H9 (cell line): ENCODE measurements around the gene C1orf52. TPM values are rescaled to one million over a fixed set of nuclear protein-coding genes. Genes with fewer than 3 reads are reported as not detected.

ENCODE experiments used
- DNase-seq: peaks from one replicate; pipeline ENCODE4 v3.0.0-alpha.2; 2017
- H2AFZ ChIP-seq: one replicate; pipeline ENCODE4 v1.6.1; 2013; ENCODE audit warnings: mild to moderate bottlenecking, low read length, control low read depth, moderate library complexity
- H2AK5ac ChIP-seq: 2 replicates; pipeline ENCODE4 v1.6.1; 2013; ENCODE audit warnings: low read length, control low read depth, mixed read lengths; ENCODE audit not compliant: insufficient read length
- H2BK120ac ChIP-seq: one replicate; pipeline ENCODE4 v1.6.1; 2013; ENCODE audit warnings: low read depth, mild to moderate bottlenecking, low read length, control low read depth, inconsistent platforms; ENCODE audit not compliant: poor library complexity, severe bottlenecking
- H2BK12ac ChIP-seq: 2 replicates; pipeline ENCODE4 v1.6.1; 2013; ENCODE audit warnings: low read length, control low read depth, mixed read lengths, low read depth; ENCODE audit not compliant: insufficient read length
- H2BK15ac ChIP-seq: 2 replicates; pipeline ENCODE4 v1.6.1; 2013; ENCODE audit warnings: low read depth, low read length, control low read depth
- H2BK20ac ChIP-seq: one replicate; pipeline ENCODE4 v1.6.1; 2013; ENCODE audit warnings: low read depth, mild to moderate bottlenecking, low read length, control low read depth, inconsistent platforms; ENCODE audit not compliant: poor library complexity, severe bottlenecking
- H2BK5ac ChIP-seq: 2 replicates; pipeline ENCODE4 v1.6.1; 2013; ENCODE audit warnings: low read length, control low read depth, mixed read lengths; ENCODE audit not compliant: insufficient read length
- H3K14ac ChIP-seq: 2 replicates; pipeline ENCODE4 v1.6.1; 2013; ENCODE audit warnings: low read length, control low read depth; ENCODE audit not compliant: insufficient read depth
- H3K18ac ChIP-seq: 2 replicates; pipeline ENCODE4 v1.6.1; 2013; ENCODE audit warnings: low read depth, mild to moderate bottlenecking, mixed read lengths, low read length, control low read depth; ENCODE audit not compliant: insufficient read length
- H3K23ac ChIP-seq: 2 replicates; pipeline ENCODE4 v1.6.1; 2013; ENCODE audit warnings: low read length, control low read depth, mixed read lengths, low read depth; ENCODE audit not compliant: insufficient read length
- H3K23me2 ChIP-seq: 2 replicates; pipeline ENCODE4 v1.6.1; 2013; ENCODE audit warnings: low read depth, mild to moderate bottlenecking, mixed read lengths, low read length, control low read depth; ENCODE audit not compliant: insufficient read length, poor library complexity, severe bottlenecking
- H3K27ac ChIP-seq: 2 replicates; pipeline ENCODE4 v1.5.1; 2013; ENCODE audit warnings: low read length, control low read depth, mixed read lengths, low read depth; ENCODE audit not compliant: insufficient read length
- H3K27me3 ChIP-seq: 2 replicates; pipeline ENCODE4 v1.6.1; 2013; ENCODE audit warnings: low read length, control low read depth, inconsistent platforms; ENCODE audit not compliant: insufficient read depth
- H3K4ac ChIP-seq: 2 replicates; pipeline ENCODE4 v1.6.1; 2013; ENCODE audit warnings: low read depth, mild to moderate bottlenecking, control low read depth, inconsistent platforms, low read length, moderate library complexity
- H3K4me1 ChIP-seq: 2 replicates; pipeline ENCODE4 v1.6.1; 2013; ENCODE audit warnings: low read length, control low read depth, inconsistent platforms; ENCODE audit not compliant: insufficient read depth
- H3K4me2 ChIP-seq: 2 replicates; pipeline ENCODE4 v1.6.1; 2013; ENCODE audit warnings: low read length, control low read depth, mixed read lengths; ENCODE audit not compliant: insufficient read length, insufficient read depth
- H3K56ac ChIP-seq: 2 replicates; pipeline ENCODE4 v1.6.1; 2013; ENCODE audit warnings: low read depth, mild to moderate bottlenecking, mixed read lengths, low read length, control low read depth; ENCODE audit not compliant: insufficient read length
- H3K79me1 ChIP-seq: 2 replicates; pipeline ENCODE4 v1.6.1; 2013; ENCODE audit warnings: low read depth, mild to moderate bottlenecking, moderate library complexity, low read length, control low read depth, inconsistent platforms; ENCODE audit not compliant: insufficient read depth, poor library complexity, severe bottlenecking
- H3K79me2 ChIP-seq: 2 replicates; pipeline ENCODE4 v1.6.1; 2013; ENCODE audit warnings: low read length, control low read depth, inconsistent platforms; ENCODE audit not compliant: insufficient read depth
- H3K9ac ChIP-seq: 2 replicates; pipeline ENCODE4 v1.6.1; 2013; ENCODE audit warnings: low read length, control low read depth, mixed read lengths; ENCODE audit not compliant: insufficient read length; ENCODE audit errors: extremely low read depth
- H3K9me3 ChIP-seq: one replicate; pipeline ENCODE4 v1.6.1; 2013; ENCODE audit warnings: low read depth, low read length, inconsistent platforms; ENCODE audit not compliant: control insufficient read depth
- H3T11ph ChIP-seq: one replicate; pipeline ENCODE4 v1.6.1; 2013; ENCODE audit warnings: mild to moderate bottlenecking, low read length, control low read depth, inconsistent platforms
- H4K20me1 ChIP-seq: one replicate; pipeline ENCODE4 v1.6.1; 2013; ENCODE audit not compliant: control insufficient read depth, insufficient read length, insufficient read depth
- H4K5ac ChIP-seq: 2 replicates; pipeline ENCODE4 v1.6.1; 2013; ENCODE audit warnings: low read depth, mild to moderate bottlenecking, mixed read lengths, low read length, control low read depth; ENCODE audit not compliant: insufficient read length
- H4K8ac ChIP-seq: replicated peaks from 2 replicates; pipeline ENCODE4 v1.6.1; 2013; ENCODE audit warnings: low read length, control low read depth, mixed read lengths, low read depth; ENCODE audit not compliant: insufficient read length
- H4K91ac ChIP-seq: 2 replicates; pipeline ENCODE4 v1.6.1; 2013; ENCODE audit warnings: low read depth, mild to moderate bottlenecking, moderate library complexity, mixed read lengths, low read length, control low read depth; ENCODE audit not compliant: insufficient read length
- H3K27ac Mint-ChIP-seq, 3 experiments: 2 replicates in 2 of 3; 3 replicates in 1 of 3; pipeline ENCODE4 v1.8.0; 2020 to 2021; ENCODE audit warnings: mixed read lengths in 3 of 3, mild to moderate bottlenecking in 1 of 3, moderate library complexity in 1 of 3
- H3K27me3 Mint-ChIP-seq: 2 replicates; pipeline ENCODE4 v1.8.0; 2021; ENCODE audit warnings: low read depth, mild to moderate bottlenecking, moderate library complexity, mixed read lengths
- H3K36me3 Mint-ChIP-seq, 3 experiments: 2 replicates in 2 of 3; 3 replicates in 1 of 3; pipeline ENCODE4 v1.8.0; 2020 to 2021; ENCODE audit warnings: low read depth in 3 of 3, mixed read lengths in 3 of 3; ENCODE audit not compliant: insufficient read depth in 1 of 3
- H3K4me1 Mint-ChIP-seq, 2 experiments: 2 replicates each; pipeline ENCODE4 v1.8.0; 2020; ENCODE audit warnings: mixed read lengths in 2 of 2
- H3K4me3 Mint-ChIP-seq, 2 experiments: 2 replicates in 1 of 2; 3 replicates in 1 of 2; pipeline ENCODE4 v1.8.0; 2020 to 2021; ENCODE audit warnings: mild to moderate bottlenecking in 2 of 2, mixed read lengths in 2 of 2, moderate library complexity in 1 of 2
- H3K9me3 Mint-ChIP-seq, 2 experiments: 2 replicates in 1 of 2; 3 replicates in 1 of 2; pipeline ENCODE4 v1.8.0; 2020; ENCODE audit warnings: mild to moderate bottlenecking in 2 of 2, mixed read lengths in 2 of 2, moderate library complexity in 1 of 2
- CTCF ChIP-seq: fragments of 200-600 bp; sonication (generic); conservative IDR thresholded peaks from 3 replicates; pipeline ENCODE4 v1.8.0; 2021; ENCODE audit warnings: antibody characterized with exemption, mild to moderate bottlenecking
- WGBS: extraction: QIAGEN DNeasy Blood & Tissue Kit; methylation state at CpG from one replicate; pipeline ENCODE4 v1.1.7; 2013; ENCODE audit warnings: missing lambda C conversion rate, low lambda C conversion rate, mixed read lengths; ENCODE audit not compliant: insufficient read length; ENCODE audit errors: extremely low coverage; 5-methylcytosine and 5-hydroxymethylcytosine counted together
- total RNA-seq: library from RNA; stranded (reverse); gene quantifications from 2 replicates; pipeline ENCODE4 v1.2.1, GENCODE V29; 2021

The C1orf52 gene
- total RNA-seq, 1 experiment from 2014 or later = 45.1 TPM

- H3K36me3 Mint-ChIP-seq = no peaks in the 10 kb centered on the region
- Histone ChIP-seq H2BK15ac (no peak overlapping the region), H2BK12ac (no peak overlapping the region), H4K5ac (no peak overlapping the region), H3K9me3 (no peaks in the 10 kb centered on the region), H2BK5ac (no peak overlapping the region), H3K4me1 (no peaks in the 10 kb centered on the region), H3K18ac (no peak overlapping the region), H3K56ac (no peak overlapping the region), H3K27me3 (no peaks in the 10 kb centered on the region), H2AK5ac (no peak overlapping the region), H3K4me2 (no peak overlapping the region), H3K23ac (no peak overlapping the region), H3K9ac (no peak overlapping the region), H3K14ac (no peak overlapping the region), H2BK120ac (no peak overlapping the region), H3K79me2 (no peaks in the 10 kb centered on the region), H4K8ac (no peak overlapping the region), H4K20me1 (no peaks in the 10 kb centered on the region), H2BK20ac (no peak overlapping the region), H3K23me2 (no peaks in the 10 kb centered on the region), H3T11ph (no peak overlapping the region), H2AFZ (no peak overlapping the region), H3K4ac (no peak overlapping the region), H4K91ac (no peak overlapping the region), H3K79me1 (no peaks in the 10 kb centered on the region), H3K27ac (no peak overlapping the region)
- H3K4me3 Mint-ChIP-seq = no peak overlapping the region
- H3K27ac Mint-ChIP-seq = no peak overlapping the region
- no peaks in the 10 kb centered on the region for H3K9me3 Mint-ChIP-seq
- H3K4me1 Mint-ChIP-seq = peaks cover 12 to 13% of the 10 kb centered on the region in 2 experiments
- no peaks in the 10 kb centered on the region for H3K27me3 Mint-ChIP-seq
- no CpG with 5 or more reads among the region's 3 CpGs for WGBS
- TF ChIP-seq CTCF = no peak
- DNase-seq = no peak
Observed at GRCh38 chr1:85295006-85295431, 35.6 kb upstream of the C1orf52 start.
